ENCODE data around the gene CXCL13. TPM values are rescaled to one million over a fixed set of nuclear protein-coding genes. Genes with fewer than 3 reads are reported as not detected.

Gene CXCL13
- total and polyA plus RNA-seq, 2 of the 8 experiments (the other 6 are each of a cell fraction or from before 2014, with no cell fraction given) = not detected

- Histone ChIP-seq H2BK12ac (ENCODE audit: low read depth, low read length) (no peak overlapping the region), H3K36me3 (ENCODE audit: control insufficient read depth in 2 of 4, insufficient read depth in 4 of 4, low read length in 3 of 4) (no peaks in the 10 kb centered on the region), H4K20me1 (replicated peaks in 1 of 2; ENCODE audit: control insufficient read depth in 1 of 2, insufficient read depth in 2 of 2, low read length in 2 of 2) (no peaks in the 10 kb centered on the region), H3K27me3 (replicated peaks in 1 of 4; ENCODE audit: control insufficient read depth in 3 of 4, extremely low read depth in 1 of 4, insufficient read depth in 3 of 4, low read length in 3 of 4) (no peaks in the 10 kb centered on the region), H3K23me2 (ENCODE audit: low read depth, low read length) (no peaks in the 10 kb centered on the region), H2AFZ (ENCODE audit: low read length) (no peak overlapping the region), H3K56ac (replicated peaks; ENCODE audit: insufficient read length, low read depth, low read length) (no peak overlapping the region), H2BK120ac (replicated peaks; ENCODE audit: low read depth, low read length) (no peak overlapping the region), H3K14ac (ENCODE audit: insufficient read length) (no peak overlapping the region), H3K27ac (ENCODE audit: low read depth, low read length) (no peak overlapping the region), H3K4me3 (ENCODE audit: extremely low read depth in 1 of 4, insufficient read depth in 2 of 4, low read depth in 3 of 4, low read length in 4 of 4) (no peak overlapping the region), H3K23ac (ENCODE audit: insufficient read length) (no peak overlapping the region), H2BK20ac (ENCODE audit: low read length) (no peak overlapping the region), H3K79me2 (ENCODE audit: control insufficient read depth in 1 of 2, insufficient read depth in 2 of 2, low read length in 2 of 2) (no peaks in the 10 kb centered on the region), H2BK5ac (ENCODE audit: low read depth, low read length) (no peak overlapping the region), H3K4ac (replicated peaks; ENCODE audit: insufficient read length, low read depth, low read length) (no peak overlapping the region), H4K8ac (ENCODE audit: extremely low read depth, insufficient read depth, low read length) (no peak overlapping the region), H4K5ac (ENCODE audit: insufficient read length, low read depth, low read length) (no peak overlapping the region), H3K9ac (replicated peaks in 1 of 4; ENCODE audit: extremely low read depth in 1 of 4, low read depth in 3 of 4, low read length in 3 of 4) (no peak overlapping the region), H4K91ac (replicated peaks; ENCODE audit: insufficient read length, low read length) (no peak overlapping the region), H2AK5ac (ENCODE audit: low read depth, low read length) (no peak overlapping the region), H2BK15ac (ENCODE audit: low read length) (no peak overlapping the region), H3K9me3 (ENCODE audit: insufficient read depth in 2 of 2, low read depth in 1 of 2, low read length in 1 of 2) (no peaks in the 10 kb centered on the region), H3K4me1 (replicated peaks in 1 of 4; ENCODE audit: control insufficient read depth in 3 of 4, insufficient read depth in 4 of 4, low read length in 3 of 4) (no peaks in the 10 kb centered on the region), H3K18ac (ENCODE audit: extremely low read depth, low read length) (no peak overlapping the region), H3K4me2 (ENCODE audit: insufficient read depth in 1 of 2, low read depth in 2 of 2, low read length in 2 of 2) (no peak overlapping the region), H3K79me1 (ENCODE audit: low read depth, low read length) (no peaks in the 10 kb centered on the region)
- FAIRE-seq (no peak), DNase-seq (ENCODE audit: low read depth in 1 of 2, low spot score in 2 of 2) (no peak)
- ChIA-PET POLR2A (ENCODE audit: partially characterized antibody) (no interaction called here), CTCF (ENCODE audit: partially characterized antibody) (interaction anchor here (1.1 to 13.8 kb wide), 3 partner anchors 20 to 148 kb away, joined by 3 to 200 read pairs (median 3); partner anchors contain the start of gene CXCL13)
- TF ChIP-seq SP2 (IDR thresholded peaks at IDR 0.05; ENCODE audit: low read length) (no peak), TAF1 (IDR thresholded peaks at IDR 0.05; ENCODE audit: low read depth, low read length) (no peak), SIRT6 (IDR thresholded peaks at IDR 0.05; ENCODE audit: low read length) (no peak), PHF8 (conservative IDR thresholded peaks at IDR 0.05; ENCODE audit: low read depth, low read length) (no peak), CEBPB (IDR thresholded peaks at IDR 0.05; ENCODE audit: low read depth, low read length) (no peak), JUN (IDR thresholded peaks at IDR 0.05; ENCODE audit: low read depth, low read length) (no peak), POLR2A (IDR thresholded peaks at IDR 0.05; ENCODE audit: control extremely low read depth in 1 of 2, low read depth in 2 of 2, low read length in 2 of 2) (no peak), RBBP5 (IDR thresholded peaks at IDR 0.05; ENCODE audit: borderline replicate concordance, low read depth, low read length) (no peak), TCF12 (IDR thresholded peaks at IDR 0.05; ENCODE audit: low read depth, low read length) (no peak), BRCA1 (IDR thresholded peaks at IDR 0.05; ENCODE audit: low read depth, low read length) (no peak), KDM4A (IDR thresholded peaks at IDR 0.05; ENCODE audit: low read depth, low read length, severe bottlenecking) (no peak), TBP (IDR thresholded peaks at IDR 0.05; ENCODE audit: low read depth, low read length) (no peak), SRF (IDR thresholded peaks at IDR 0.05; ENCODE audit: low read depth, low read length) (no peak)
These were observed 15.6 kb downstream of the CXCL13 start for GRCh38 chr4:77621254-77621653.

Data from H1 (cell line).